MCF 10A (cell line): ENCODE measurements around the gene MED10. TPM values are rescaled to one million over a fixed set of nuclear protein-coding genes. Genes with fewer than 3 reads are reported as not detected.
"Not testable (repeated sequence)": the region's sequence is repeated elsewhere in the genome, so short reads cannot be mapped to it uniquely, and the experiment has no call there.

Experiments
- BruUV-seq: library from RNA; stranded (reverse); fragments of 400-500 nt; replicated peaks from 2 replicates; lab custom pipeline; 2021; lab: Mats Ljungman, UMichigan
- CTCF ChIA-PET: fragments of 300-600 bp; sonication (Branson Sonifier 250); formaldehyde crosslinking; extraction: SDS; loops from one replicate; lab custom pipeline; 2021; ENCODE audit warnings: antibody characterized with exemption, inconsistent platforms; lab: Yijun Ruan, JAX
- POLR2A ChIA-PET: fragments of 300-600, 350-650 bp; sonication (Branson Sonifier 250); formaldehyde crosslinking; extraction: SDS; loops from one replicate; lab custom pipeline; 2020; ENCODE audit warnings: antibody characterized with exemption, inconsistent platforms; lab: Yijun Ruan, JAX
- DNase-seq: peaks from one replicate; pipeline ENCODE4 v3.0.0-alpha.2; 2018; ENCODE audit not compliant: unreplicated experiment
- H3K27ac Mint-ChIP-seq: one replicate; pipeline ENCODE4 v1.8.0; 2022; ENCODE audit warnings: mild to moderate bottlenecking, low read depth, mixed read lengths; ENCODE audit not compliant: unreplicated experiment
- H3K27me3 Mint-ChIP-seq: one replicate; pipeline ENCODE4 v1.8.0; 2022; ENCODE audit warnings: mixed read lengths; ENCODE audit not compliant: insufficient read depth, unreplicated experiment
- H3K36me3 Mint-ChIP-seq: one replicate; pipeline ENCODE4 v1.8.0; 2022; ENCODE audit warnings: mild to moderate bottlenecking, moderate library complexity, mixed read lengths; ENCODE audit not compliant: insufficient read depth, unreplicated experiment
- H3K4me1 Mint-ChIP-seq: one replicate; pipeline ENCODE4 v1.8.0; 2022; ENCODE audit warnings: mixed read lengths; ENCODE audit not compliant: insufficient read depth, unreplicated experiment
- H3K4me3 Mint-ChIP-seq: one replicate; pipeline ENCODE4 v1.8.0; 2022; ENCODE audit warnings: mild to moderate bottlenecking, moderate library complexity, mixed read lengths; ENCODE audit not compliant: unreplicated experiment
- H3K9me3 Mint-ChIP-seq: one replicate; pipeline ENCODE4 v1.8.0; 2022; ENCODE audit warnings: mixed read lengths; ENCODE audit not compliant: unreplicated experiment
- CTCF ChIP-seq: fragments of 200-600 bp; IDR thresholded peaks from one replicate; pipeline ENCODE4 v1.8.0; 2022; ENCODE audit warnings: antibody characterized with exemption, mild to moderate bottlenecking; ENCODE audit not compliant: unreplicated experiment
- intact Hi-C: fragments of 100-400 bp; cut with micrococcal nuclease; formaldehyde crosslinking; loops from 2 replicates; pipeline ENCODE4 v1.14.1; 2022
- total RNA-seq: library from RNA; stranded (reverse); gene quantifications from 2 replicates; pipeline ENCODE4 v1.2.3, GENCODE V29; 2022

MED10 gene
- total RNA-seq, 1 experiment from 2014 or later = 85.1 TPM

GRCh38 chr5:6361101-6361500, 17.2 kb downstream of the MED10 start:
- CTCF ChIA-PET = interaction anchor here (0.6 kb wide), 1 partner anchor 70 kb away, joined by 3 read pairs; no protein-coding TSS in a partner anchor
- H3K27ac Mint-ChIP-seq = no peak overlapping the region

GRCh38 chr5:6360323-6361072, 17.8 kb downstream of the MED10 start:
- H3K4me1 Mint-ChIP-seq = no peaks in the 10 kb centered on the region
- POLR2A ChIA-PET = no interaction called here
- no peak for DNase-seq
- no peak for TF ChIP-seq CTCF
- CTCF ChIA-PET = interaction anchor here (0.6 kb wide), 1 partner anchor 69 kb away, joined by 3 read pairs; no protein-coding TSS in a partner anchor
- H3K27me3 Mint-ChIP-seq = no peaks in the 10 kb centered on the region
- no peak overlapping the region for H3K27ac Mint-ChIP-seq
- no peaks in the 10 kb centered on the region for H3K9me3 Mint-ChIP-seq
- intact Hi-C loops = no loop called here
- no TSS peak for BruUV-seq
- no peak overlapping the region for H3K4me3 Mint-ChIP-seq
- no peaks in the 10 kb centered on the region for H3K36me3 Mint-ChIP-seq

More at GRCh38 chr5:6361101-6361500, 17.2 kb downstream of the MED10 start:
- Mint-ChIP-seq H3K9me3 (no peaks in the 10 kb centered on the region), H3K27me3 (no peaks in the 10 kb centered on the region), H3K4me3 (no peak overlapping the region), H3K36me3 (no peaks in the 10 kb centered on the region), H3K4me1 (no peaks in the 10 kb centered on the region)
- DNase-seq = no peak
- intact Hi-C loops = no loop called here
- no peak for TF ChIP-seq CTCF
- no TSS peak for BruUV-seq
- POLR2A ChIA-PET = no interaction called here

GRCh38 chr5:6359555-6360322, 18.6 kb downstream of the MED10 start:
- Mint-ChIP-seq H3K9me3 (no peaks in the 10 kb centered on the region), H3K27me3 (peaks cover 6% of the 10 kb centered on the region), H3K27ac (no peak overlapping the region), H3K4me1 (no peaks in the 10 kb centered on the region), H3K4me3 (no peak overlapping the region), H3K36me3 (no peaks in the 10 kb centered on the region)
- ChIA-PET POLR2A (interaction anchor here (0.6 kb wide), 1 partner anchor 15 kb away, joined by 3 read pairs; no protein-coding TSS in a partner anchor), CTCF (no interaction called here)
- DNase-seq = no peak
- no peak for TF ChIP-seq CTCF
- no TSS peak for BruUV-seq
- intact Hi-C loops = no loop called here

GRCh38 chr5:6358434-6358820, 19.9 kb downstream of the MED10 start:
- H3K36me3 Mint-ChIP-seq = no peaks in the 10 kb centered on the region
- no TSS peak for BruUV-seq
- H3K27me3 Mint-ChIP-seq = peaks cover 19% of the 10 kb centered on the region
- DNase-seq = no peak
- intact Hi-C loops = no loop called here
- H3K9me3 Mint-ChIP-seq = no peaks in the 10 kb centered on the region
- H3K4me1 Mint-ChIP-seq = no peaks in the 10 kb centered on the region
- no peak overlapping the region for H3K27ac Mint-ChIP-seq
- ChIA-PET POLR2A (no interaction called here), CTCF (interaction anchor here (1.0 kb wide), 1 partner anchor 9 kb away, joined by 3 read pairs; no protein-coding TSS in a partner anchor)
- no peak for TF ChIP-seq CTCF
- H3K4me3 Mint-ChIP-seq = no peak overlapping the region

- DNase-seq, BruUV-seq, H3K4me1 Mint-ChIP-seq, intact Hi-C loops, POLR2A ChIA-PET, H3K27ac Mint-ChIP-seq, H3K4me3 Mint-ChIP-seq, H3K9me3 Mint-ChIP-seq, H3K36me3 Mint-ChIP-seq: not testable (repeated sequence)
- peaks cover 24% of the 10 kb centered on the region for H3K27me3 Mint-ChIP-seq
- CTCF ChIA-PET = interaction anchor here (0.6 to 1.0 kb wide), 2 partner anchors 10 to 222 kb away, joined by 3 read pairs; no protein-coding TSS in a partner anchor
Observed at GRCh38 chr5:6357817-6358433, 20.4 kb downstream of the MED10 start.
